ENCODE measurements around the gene ABLIM3.

The ABLIM3 gene

DNA sequence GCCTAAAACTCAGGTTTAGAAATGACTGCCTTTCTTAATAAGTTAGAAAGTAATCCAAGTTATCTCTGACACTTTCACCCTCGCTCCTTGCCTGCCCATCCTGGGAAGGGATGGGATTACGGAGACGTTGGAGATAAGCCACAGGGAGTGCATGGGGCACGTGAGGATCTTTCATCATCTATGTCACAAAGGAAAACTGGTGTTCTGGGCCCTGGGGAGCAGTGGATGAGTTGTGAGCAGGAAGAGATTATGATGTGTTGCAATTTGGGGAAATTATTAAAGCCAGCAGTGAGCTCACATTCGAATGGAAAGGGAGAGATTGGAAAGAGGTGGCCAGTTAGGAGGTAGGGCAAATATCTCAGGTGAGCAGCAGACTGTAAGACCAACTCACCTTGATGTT lies 143.2 kb downstream of the ABLIM3 start:
- DNase-seq: no peak

- no peak for DNase-seq
Measured at GRCh38 chr5:149285153-149285552, 143.9 kb downstream of the ABLIM3 start.

GRCh38 chr5:149288436-149288835 lies 147.1 kb downstream of the ABLIM3 start:
- no peak for DNase-seq

DNA sequence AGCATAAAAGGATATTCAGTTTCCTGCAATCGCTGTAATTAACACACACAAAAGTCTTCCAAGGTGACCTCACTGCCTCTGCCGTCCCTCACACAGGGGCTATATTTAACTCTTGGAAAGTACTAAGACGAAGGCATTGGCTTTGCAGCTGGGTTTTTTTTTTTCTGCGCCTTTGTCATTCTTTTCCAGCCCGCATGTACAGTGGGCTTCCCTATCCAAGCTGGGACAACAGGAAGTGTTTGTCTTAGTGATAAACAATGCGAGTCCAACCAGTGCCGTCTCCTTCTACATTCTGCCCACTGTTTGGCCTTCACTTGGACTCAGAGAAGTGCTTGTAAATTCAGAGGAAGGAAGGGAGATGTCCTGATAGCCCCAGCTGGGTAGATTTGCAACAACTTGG lies 148.0 kb downstream of the ABLIM3 start:
- no peak for DNase-seq

DNA sequence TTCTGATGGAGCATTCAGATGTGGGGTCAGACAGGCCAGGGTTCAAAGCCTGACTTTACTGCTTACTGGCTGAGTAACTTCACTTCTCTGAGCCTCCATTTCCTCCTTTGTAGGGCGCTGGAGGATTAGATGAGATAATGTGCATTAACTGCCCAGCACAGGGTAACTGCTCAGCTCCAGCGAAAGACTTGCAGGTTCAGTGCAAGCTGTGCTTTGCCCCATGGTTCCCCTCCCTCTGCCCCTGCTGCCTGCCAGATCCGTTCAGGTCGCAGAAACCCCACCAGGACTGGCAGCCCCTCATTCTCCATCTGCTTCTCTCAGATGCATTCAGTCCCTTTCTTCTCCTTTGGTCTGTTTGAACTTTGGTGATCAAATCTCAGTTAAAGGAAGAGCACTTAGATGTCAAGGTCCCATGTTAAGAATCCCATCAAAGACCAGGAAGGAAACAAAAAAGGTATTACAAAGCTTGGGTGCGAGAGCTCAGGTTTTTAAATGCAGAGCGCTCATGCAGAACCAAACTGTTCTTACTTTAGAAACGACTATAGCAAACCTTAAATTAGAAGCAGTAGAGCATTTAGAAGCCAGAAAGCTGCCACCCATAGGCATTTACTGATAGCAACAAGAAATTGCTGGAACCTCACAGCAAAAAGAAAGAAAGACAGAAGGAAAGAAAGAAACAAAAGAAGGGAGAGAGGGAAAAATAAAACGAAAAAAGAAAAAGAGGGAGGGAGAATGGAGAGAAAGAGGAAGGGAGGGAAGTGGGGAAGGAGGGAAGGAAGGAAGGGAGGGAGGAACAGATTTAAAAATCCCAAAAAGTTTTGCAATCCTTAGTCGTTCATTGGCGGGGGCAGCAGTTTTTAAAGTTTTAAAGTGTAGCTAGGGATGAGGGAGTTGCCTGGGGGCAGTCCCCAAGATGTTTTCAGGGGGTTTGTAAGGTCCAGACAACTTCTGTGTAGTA lies 153.9 kb downstream of the ABLIM3 start:
- no peak for DNase-seq

- no peak for DNase-seq
Measured at GRCh38 chr5:149297340-149298025, 156.2 kb downstream of the ABLIM3 start.

- no peak for DNase-seq
Measured at GRCh38 chr5:149298163-149298562, 156.9 kb downstream of the ABLIM3 start.

DNA sequence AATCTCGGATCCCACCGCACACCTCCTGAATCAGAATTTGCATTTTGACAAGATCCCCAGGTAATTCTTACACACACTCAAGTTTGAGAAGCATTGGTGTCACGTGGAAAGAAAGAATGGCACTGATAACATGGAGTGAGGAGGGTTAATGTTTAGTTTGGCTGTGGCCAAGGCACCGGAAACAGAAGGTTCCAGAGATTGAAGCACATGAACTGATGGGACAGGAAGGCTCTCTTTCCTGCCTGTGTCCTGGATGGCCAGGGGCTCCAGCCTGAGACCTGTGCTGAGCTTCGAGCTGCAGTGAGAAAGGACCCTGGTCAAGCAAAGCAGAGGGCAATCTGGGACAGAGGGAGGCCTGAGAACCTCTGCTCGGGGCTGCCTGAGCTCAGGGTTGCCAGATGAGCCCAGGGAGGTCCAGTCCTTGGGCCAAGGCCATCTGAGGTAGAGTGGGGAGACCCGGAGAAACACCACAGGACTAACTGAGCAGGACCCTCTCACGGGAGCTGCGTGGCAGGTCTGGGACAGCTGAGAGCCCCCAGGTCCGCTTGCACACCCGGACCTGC lies 157.6 kb downstream of the ABLIM3 start:
- DNase-seq: no peak

DNA sequence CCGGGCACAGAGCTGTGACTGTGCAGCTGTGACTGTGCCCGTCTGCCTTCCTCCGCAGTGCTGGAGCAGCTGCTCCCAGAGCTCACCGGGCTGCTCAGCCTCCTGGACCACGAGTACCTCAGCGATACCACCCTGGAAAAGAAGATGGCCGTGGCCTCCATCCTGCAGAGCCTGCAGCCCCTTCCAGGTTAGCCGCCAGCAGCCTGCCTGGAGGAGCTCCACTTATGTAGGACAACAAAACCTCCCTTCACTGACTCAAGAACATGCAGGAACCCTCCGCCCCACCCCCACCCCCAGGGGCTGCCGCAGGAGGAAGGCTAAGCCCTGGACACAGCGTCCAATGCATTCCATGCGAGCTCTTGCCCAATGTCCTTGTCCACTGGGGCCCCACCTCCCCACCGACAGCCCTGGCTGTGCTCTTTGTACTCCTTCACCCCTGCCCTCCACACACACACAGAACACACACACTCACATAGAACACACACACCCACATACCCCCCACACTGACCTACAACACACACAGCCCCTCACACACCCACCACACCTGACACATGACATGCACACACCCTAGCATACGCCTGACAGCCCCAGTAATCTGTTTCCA lies 158.3 kb downstream of the ABLIM3 start:
- DNase-seq: no peak

- DNase-seq: no peak
Measured at GRCh38 chr5:149300441-149300840, 159.1 kb downstream of the ABLIM3 start.

DNA sequence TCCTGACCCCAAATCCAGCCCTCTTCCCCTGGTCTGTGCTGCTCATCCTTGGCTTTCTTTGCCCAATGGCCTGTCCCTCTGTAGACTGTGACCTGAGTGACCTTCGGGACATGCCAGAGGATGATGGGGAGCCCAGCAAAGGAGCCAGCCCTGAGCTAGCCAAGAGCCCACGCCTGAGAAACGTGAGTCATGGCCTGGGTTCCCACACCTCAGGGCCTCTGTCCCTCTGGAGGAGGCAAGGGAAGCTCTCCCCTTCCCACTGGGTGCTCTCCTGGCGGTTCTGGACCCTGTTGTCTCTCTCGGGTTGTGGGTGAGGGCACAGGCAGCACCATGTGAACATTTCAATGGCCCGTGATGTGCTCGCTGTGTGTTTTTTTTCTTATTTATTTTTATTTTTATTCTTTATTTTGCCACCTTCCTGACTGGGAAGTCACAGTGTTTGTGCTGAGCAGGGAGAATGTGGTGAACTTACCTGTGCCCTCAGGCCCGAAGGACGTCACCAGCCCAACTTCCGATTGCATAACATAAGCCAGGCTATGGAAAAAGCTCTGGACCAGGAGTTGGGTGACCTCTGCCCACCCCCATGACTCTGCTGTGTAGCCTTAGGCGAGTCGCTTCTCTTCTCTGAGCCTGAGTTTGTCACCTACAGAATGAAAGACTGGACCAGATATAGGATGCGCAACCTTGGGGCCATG lies 159.9 kb downstream of the ABLIM3 start:
- no peak for DNase-seq

DNA sequence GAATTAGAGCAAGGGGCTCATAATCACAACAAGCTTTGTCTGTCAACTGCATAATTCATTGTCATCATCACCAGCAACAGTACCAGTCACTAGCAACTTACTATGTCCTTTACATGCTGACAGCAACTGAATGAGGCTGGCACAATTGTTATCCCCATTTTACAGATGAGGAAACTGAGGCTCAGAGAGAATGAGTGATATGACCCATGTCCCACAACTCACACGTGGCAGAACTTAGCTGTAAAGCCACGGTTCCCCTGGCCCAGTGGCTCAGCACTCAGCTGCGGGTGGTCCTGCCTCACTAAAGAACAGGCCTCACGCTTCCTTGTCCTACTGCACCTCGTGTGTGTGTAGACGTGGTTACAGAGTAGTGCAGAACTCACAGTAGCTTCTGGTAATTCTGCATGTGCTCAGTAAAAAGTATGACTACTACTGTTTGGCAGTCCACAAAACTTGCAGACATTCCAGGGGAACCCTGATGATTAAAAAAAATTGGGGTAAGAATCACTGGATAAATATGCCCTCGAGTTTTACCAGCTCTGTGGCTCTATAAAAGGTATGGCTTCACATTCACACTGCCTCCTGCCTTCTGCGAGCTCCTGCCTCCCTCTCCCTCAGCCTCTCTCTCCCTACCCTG lies 160.6 kb downstream of the ABLIM3 start:
- DNase-seq: no peak

DNA sequence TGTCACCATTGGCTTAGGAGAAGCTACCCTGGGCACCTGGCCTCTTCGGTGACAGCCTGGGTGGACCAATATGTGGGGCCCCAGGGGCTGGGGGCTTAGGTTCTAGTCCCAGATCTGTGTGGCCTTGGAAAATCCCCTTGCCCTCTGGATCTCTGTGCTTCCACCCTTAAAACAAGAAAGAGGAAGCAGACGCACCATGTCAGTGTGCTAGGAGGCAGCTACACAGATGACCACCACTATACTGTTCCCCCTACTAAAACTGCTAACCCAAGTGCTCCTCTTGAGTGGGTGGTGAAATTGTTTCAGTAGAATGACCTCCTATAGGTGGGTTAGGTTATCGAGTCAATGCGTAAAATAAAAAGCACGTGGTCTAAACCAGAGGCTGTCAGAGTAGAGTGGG lies 161.3 kb downstream of the ABLIM3 start:
- no peak for DNase-seq

DNA sequence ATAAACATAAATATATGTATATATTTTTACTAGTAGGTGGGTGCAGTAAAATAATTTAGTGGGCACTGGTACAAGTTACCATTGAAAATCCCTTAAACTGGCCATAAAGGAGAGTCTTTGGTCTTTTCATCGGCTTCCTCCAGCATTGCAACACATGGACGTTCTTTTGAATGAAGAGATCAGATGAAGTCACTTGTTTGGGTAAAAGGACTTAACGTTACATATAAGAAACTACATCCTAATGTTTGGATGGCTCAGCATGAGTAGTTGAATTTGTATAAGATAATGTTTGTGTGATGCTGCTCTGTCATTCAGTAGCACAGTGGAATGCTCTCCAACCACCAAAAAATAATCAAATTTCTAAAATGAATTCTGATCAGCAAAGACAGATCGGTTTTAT lies 161.9 kb downstream of the ABLIM3 start:
- DNase-seq: no peak

DNA sequence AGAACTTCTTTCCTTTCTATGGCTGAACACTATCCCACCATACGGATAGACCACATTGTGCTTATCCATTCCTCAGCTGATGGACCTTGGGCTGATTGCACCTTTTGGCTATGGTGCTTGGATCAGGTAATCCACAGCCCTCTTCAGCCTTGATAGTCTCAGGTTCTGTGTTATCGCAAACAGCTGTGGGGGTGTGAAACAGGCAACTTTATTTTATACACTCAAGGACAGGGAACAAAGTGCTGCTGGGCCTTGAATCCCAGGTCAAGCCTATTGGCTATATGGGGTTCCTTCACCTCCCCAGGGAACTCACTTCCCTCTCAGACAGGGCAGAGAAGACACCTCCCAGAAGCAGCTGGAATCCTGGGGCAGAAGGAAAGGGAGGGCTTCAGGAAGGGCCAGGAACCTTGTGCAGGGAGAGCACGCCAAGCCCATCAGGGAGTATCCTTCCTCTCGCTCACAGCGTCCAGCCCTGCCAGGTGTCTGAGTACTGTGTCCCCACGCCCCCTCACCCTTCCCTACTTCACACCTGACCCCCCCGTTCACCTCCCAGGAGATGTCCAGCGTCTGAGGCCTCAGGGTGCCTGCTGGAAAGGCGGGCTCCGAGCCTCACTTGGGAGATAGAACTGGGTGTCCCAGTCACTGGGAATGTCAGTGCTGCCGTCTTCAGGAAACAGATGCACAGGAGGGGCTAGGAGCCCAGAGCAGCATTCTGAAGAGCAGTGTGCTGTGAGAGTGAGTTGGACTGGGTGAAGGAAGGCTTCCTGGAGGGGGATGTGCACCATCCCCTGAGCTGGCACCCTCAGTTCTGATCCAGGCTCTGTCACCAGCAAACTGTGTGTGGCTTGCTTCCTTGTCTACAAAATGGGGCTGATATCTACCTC lies 163.1 kb downstream of the ABLIM3 start:
- no peak for DNase-seq

- no peak for DNase-seq
Measured at GRCh38 chr5:149309354-149309753, 168.1 kb downstream of the ABLIM3 start.
